Neural progenitor cell (in vitro differentiated cells): ENCODE results near the gene CCDC33. TPM values are rescaled to one million over a fixed set of nuclear protein-coding genes. Genes with fewer than 3 reads are reported as not detected.

Source experiments
- DNase-seq: peaks from one replicate; pipeline ENCODE4 v3.0.0-alpha.2; 2016; ENCODE audit warnings: low spot score
- H2AFZ ChIP-seq: fragments of 200-600 bp; sonication (generic); replicated peaks from 2 replicates; pipeline ENCODE4 v1.6.1; 2016; ENCODE audit warnings: antibody characterized with exemption
- H3F3A ChIP-seq: fragments of 200-600 bp; sonication (generic); 2 replicates; pipeline ENCODE4 v1.6.1; 2016; ENCODE audit warnings: antibody characterized with exemption, low read depth
- H3K27ac ChIP-seq: fragments of 200-600 bp; sonication (generic); 2 replicates; pipeline ENCODE4 v1.5.1; 2016; ENCODE audit warnings: mild to moderate bottlenecking
- H3K27me3 ChIP-seq: fragments of 200-600 bp; sonication (generic); 2 replicates; pipeline ENCODE4 v1.6.1; 2016; ENCODE audit warnings: mild to moderate bottlenecking, moderate library complexity
- H3K36me3 ChIP-seq: fragments of 200-600 bp; sonication (generic); 2 replicates; pipeline ENCODE4 v1.5.1; 2016
- H3K4me1 ChIP-seq: fragments of 200-600 bp; sonication (generic); 2 replicates; pipeline ENCODE4 v1.6.1; 2016; ENCODE audit warnings: mixed run types
- H3K4me2 ChIP-seq: fragments of 200-600 bp; sonication (generic); 2 replicates; pipeline ENCODE4 v1.6.1; 2016
- H3K4me3 ChIP-seq: fragments of 200-600 bp; sonication (generic); 2 replicates; pipeline ENCODE4 v1.5.1; 2016
- H3K79me2 ChIP-seq: fragments of 200-600 bp; sonication (generic); 2 replicates; pipeline ENCODE4 v1.6.1; 2016; ENCODE audit warnings: low read depth
- H3K9ac ChIP-seq: fragments of 200-600 bp; sonication (generic); 2 replicates; pipeline ENCODE4 v1.6.1; 2016
- H3K9me3 ChIP-seq: fragments of 200-600 bp; sonication (generic); 2 replicates; pipeline ENCODE4 v1.5.1; 2016; ENCODE audit warnings: low read depth
- H4K20me1 ChIP-seq: fragments of 200-600 bp; sonication (generic); 2 replicates; pipeline ENCODE4 v1.6.1; 2016; ENCODE audit warnings: low read depth
- H3K27ac Mint-ChIP-seq: 3 replicates; pipeline ENCODE4 v1.8.0; 2021; ENCODE audit warnings: mixed read lengths
- H3K27me3 Mint-ChIP-seq: 2 replicates; pipeline ENCODE4 v1.8.0; 2022; ENCODE audit warnings: low read depth, mild to moderate bottlenecking, inconsistent platforms, moderate library complexity, mixed read lengths; ENCODE audit not compliant: insufficient read depth
- H3K36me3 Mint-ChIP-seq: 3 replicates; pipeline ENCODE4 v1.8.0; 2021; ENCODE audit warnings: mixed read lengths
- H3K4me1 Mint-ChIP-seq: 3 replicates; pipeline ENCODE4 v1.8.0; 2021; ENCODE audit warnings: mixed read lengths
- H3K4me3 Mint-ChIP-seq: 3 replicates; pipeline ENCODE4 v1.8.0; 2021; ENCODE audit warnings: mild to moderate bottlenecking, moderate library complexity, mixed read lengths
- H3K9me3 Mint-ChIP-seq: 3 replicates; pipeline ENCODE4 v1.8.0; 2020; ENCODE audit warnings: mixed read lengths
- CTCF ChIP-seq: fragments of 200-600 bp; sonication (generic); IDR thresholded peaks from 2 replicates; pipeline ENCODE4 v1.5.1; 2017; ENCODE audit warnings: antibody characterized with exemption, mild to moderate bottlenecking
- EZH2 ChIP-seq: fragments of 200-600 bp; sonication (generic); IDR thresholded peaks from 2 replicates; pipeline ENCODE4 v1.6.1; 2017; ENCODE audit warnings: antibody characterized with exemption, mild to moderate bottlenecking, moderate library complexity
- EZH2phosphoT487 ChIP-seq: fragments of 200-600 bp; sonication (generic); IDR thresholded peaks from 2 replicates; pipeline ENCODE4 v1.6.1; 2017; ENCODE audit warnings: antibody characterized with exemption
- total RNA-seq: library from RNA; depleted of rRNA; stranded (reverse); fragments of >200 nt; gene quantifications from 2 replicates; pipeline ENCODE4 v1.2.3, GENCODE V29; 2015; ENCODE audit warnings: low replicate concordance

Gene CCDC33
- 1.9 TPM in 1 of 2 replicates, not detected in the other for total RNA-seq

DNA sequence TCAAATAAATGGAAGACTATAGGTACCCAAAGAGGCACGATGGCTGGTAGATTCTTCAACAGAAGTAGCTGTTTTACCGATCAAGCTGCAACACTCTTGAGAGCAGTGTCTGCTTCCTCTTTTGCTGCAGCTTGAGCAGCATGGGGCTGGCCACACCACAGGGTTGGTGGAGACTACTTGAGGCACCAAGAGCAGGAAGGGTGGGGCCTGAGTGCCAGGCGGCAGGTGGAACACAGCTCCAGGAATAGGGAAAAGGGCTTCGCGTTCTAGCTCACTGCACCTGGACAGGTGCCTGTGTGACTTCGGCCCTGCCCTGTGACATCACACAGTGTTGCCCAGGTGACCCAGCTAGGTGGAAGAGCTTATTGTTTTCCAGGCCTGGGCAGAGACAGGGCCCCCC lies at the start of gene CCDC33:
CCDC33 (plus strand) TSS at position 365 of the 400 bp plus-strand sequence. CDS start 394 bp downstream, outside the sequence.
- H3K27me3 ChIP-seq: no peaks in the 10 kb centered on the region
- H3K27ac ChIP-seq: no peak within 1 kb of the TSS
- no peaks in the 10 kb centered on the region for H3K36me3 Mint-ChIP-seq
- H3K9me3 ChIP-seq: no peaks in the 10 kb centered on the region
- H3K4me2 ChIP-seq: no peak within 1 kb of the TSS
- no peaks in the 10 kb centered on the region for H3K36me3 ChIP-seq
- peaks cover 15% of the 10 kb centered on the region for H3K4me1 ChIP-seq
- no peaks in the 10 kb centered on the region for H3K79me2 ChIP-seq
- H3K27me3 Mint-ChIP-seq: peaks cover 29% of the 10 kb centered on the region
- no peak for DNase-seq
- H3K9ac ChIP-seq: no peak within 1 kb of the TSS
- no peaks in the 10 kb centered on the region for H4K20me1 ChIP-seq
- no peak within 1 kb of the TSS for H3K4me3 Mint-ChIP-seq
- peak within 1 kb of the TSS; percentile 57 for H3K27ac Mint-ChIP-seq
- no peaks in the 10 kb centered on the region for H3K9me3 Mint-ChIP-seq
- H3K4me3 ChIP-seq: no peak within 1 kb of the TSS
- H3F3A ChIP-seq: peaks cover 11% of the 10 kb centered on the region
- peaks cover 49% of the 10 kb centered on the region for H3K4me1 Mint-ChIP-seq
- no peak within 1 kb of the TSS for H2AFZ ChIP-seq
- TF ChIP-seq EZH2: no peak
- TF ChIP-seq EZH2phosphoT487: no peak
- TF ChIP-seq CTCF: no peak

- no peaks in the 10 kb centered on the region for H3K79me2 ChIP-seq
- H3K36me3 ChIP-seq: no peaks in the 10 kb centered on the region
- Mint-ChIP-seq H3K36me3 (peaks cover 1% of the 10 kb centered on the region), H3K4me1 (peaks cover 22% of the 10 kb centered on the region), H3K27ac (no peak overlapping the region), H3K27me3 (peaks cover 4% of the 10 kb centered on the region), H3K4me3 (no peak overlapping the region), H3K9me3 (no peaks in the 10 kb centered on the region)
- no peaks in the 10 kb centered on the region for H4K20me1 ChIP-seq
- H3K9ac ChIP-seq: no peak overlapping the region
- DNase-seq: no peak
- H3K27me3 ChIP-seq: no peaks in the 10 kb centered on the region
- H3K9me3 ChIP-seq: no peaks in the 10 kb centered on the region
- H3K4me2 ChIP-seq: no peak overlapping the region
- no peak for TF ChIP-seq EZH2phosphoT487
- H3K4me1 ChIP-seq: peaks cover 15% of the 10 kb centered on the region
- no peaks in the 10 kb centered on the region for H3F3A ChIP-seq
- H3K4me3 ChIP-seq: no peak overlapping the region
- no peak overlapping the region for H3K27ac ChIP-seq
- H2AFZ ChIP-seq: no peak overlapping the region
Measured at GRCh38 chr15:74188216-74188615, 47.9 kb upstream of the CCDC33 start.

DNA sequence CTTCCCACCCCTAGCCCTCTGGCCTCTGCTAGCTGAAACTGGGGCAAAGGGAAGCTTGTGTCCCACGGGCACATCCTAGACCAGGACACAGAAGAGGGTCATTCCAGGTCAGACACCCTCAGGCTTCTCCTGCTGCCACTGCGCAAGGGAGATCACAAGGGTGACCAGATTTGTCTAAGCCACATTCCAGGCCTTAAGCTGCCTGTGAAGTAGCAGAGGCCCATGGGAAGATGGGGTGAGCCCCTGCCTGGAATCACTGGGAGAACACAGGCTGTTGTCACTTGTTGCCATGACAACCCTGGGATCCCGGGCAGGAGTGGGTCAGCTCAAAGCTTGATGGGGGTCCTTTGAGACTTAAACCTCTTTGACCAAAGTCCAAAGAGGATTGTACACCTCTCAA lies 44.3 kb upstream of the CCDC33 start:
- Histone ChIP-seq H3K27me3 (no peaks in the 10 kb centered on the region), H2AFZ (no peak overlapping the region), H3F3A (no peaks in the 10 kb centered on the region), H3K9ac (no peak overlapping the region), H3K27ac (no peak overlapping the region), H3K9me3 (no peaks in the 10 kb centered on the region), H3K4me1 (peaks cover 15% of the 10 kb centered on the region), H3K36me3 (no peaks in the 10 kb centered on the region), H4K20me1 (no peaks in the 10 kb centered on the region), H3K4me2 (no peak overlapping the region), H3K79me2 (no peaks in the 10 kb centered on the region), H3K4me3 (no peak overlapping the region)
- H3K36me3 Mint-ChIP-seq: peaks cover 1% of the 10 kb centered on the region
- TF ChIP-seq EZH2phosphoT487 (no peak), EZH2 (no peak), CTCF (no peak)
- H3K9me3 Mint-ChIP-seq: no peaks in the 10 kb centered on the region
- H3K4me3 Mint-ChIP-seq: no peak overlapping the region
- DNase-seq: peak; percentile 71
- peaks cover 7% of the 10 kb centered on the region for H3K27me3 Mint-ChIP-seq
- H3K27ac Mint-ChIP-seq: peak overlapping the region; percentile 97
- peaks cover 34% of the 10 kb centered on the region for H3K4me1 Mint-ChIP-seq

GRCh38 chr15:74192751-74193150 lies 43.4 kb upstream of the CCDC33 start:
- Histone ChIP-seq H3K79me2 (no peaks in the 10 kb centered on the region), H3K36me3 (no peaks in the 10 kb centered on the region), H3K27ac (no peak overlapping the region), H3F3A (no peaks in the 10 kb centered on the region), H3K9me3 (no peaks in the 10 kb centered on the region), H3K4me3 (no peak overlapping the region), H3K4me1 (peaks cover 15% of the 10 kb centered on the region), H4K20me1 (no peaks in the 10 kb centered on the region), H3K9ac (no peak overlapping the region), H3K4me2 (no peak overlapping the region), H3K27me3 (no peaks in the 10 kb centered on the region), H2AFZ (no peak overlapping the region)
- Mint-ChIP-seq H3K9me3 (no peaks in the 10 kb centered on the region), H3K27ac (peak overlapping the region; percentile 14), H3K4me3 (no peak overlapping the region), H3K27me3 (peaks cover 9% of the 10 kb centered on the region), H3K36me3 (peaks cover 1% of the 10 kb centered on the region), H3K4me1 (peaks cover 32% of the 10 kb centered on the region)
- TF ChIP-seq EZH2phosphoT487: no peak
- no peak for TF ChIP-seq EZH2
- TF ChIP-seq CTCF: no peak
- no peak for DNase-seq
